Breast epithelium (tissue), 3 donors: Measurements from ENCODE around the gene SERAC1.

Source experiments
- CTCF ChIP-seq, 3 donors: fragments of 450-650 bp; IDR thresholded peaks; one replicate each; pipeline ENCODE4 v1.5.1; 2016 to 2017; ENCODE audit warnings: antibody characterized with exemption in 3 of 3, mild to moderate bottlenecking in 3 of 3, moderate library complexity in 3 of 3
- POLR2A ChIP-seq: fragments of 450-650 bp; IDR thresholded peaks from one replicate; pipeline ENCODE4 v1.6.1; 2016; ENCODE audit warnings: antibody characterized with exemption, mild to moderate bottlenecking, moderate library complexity
- POLR2AphosphoS5 ChIP-seq, 3 donors: sonication (generic); formaldehyde crosslinking; IDR thresholded peaks; one replicate each; pipeline ENCODE4 v1.6.1; 2017; ENCODE audit warnings: antibody characterized with exemption in 3 of 3

GRCh38 chr6:158165919-158166416 is 2.1 kb downstream of the SERAC1 start:
- TF ChIP-seq CTCF (IDR thresholded peaks at IDR 0.05) (no peak), POLR2AphosphoS5 (IDR thresholded peaks at IDR 0.05) (no peak), POLR2A (no peak)
